ENCODE results near the gene SNRNP48. TPM values are rescaled to one million over a fixed set of nuclear protein-coding genes. Genes with fewer than 3 reads are reported as not detected.

The SNRNP48 gene, protein sequence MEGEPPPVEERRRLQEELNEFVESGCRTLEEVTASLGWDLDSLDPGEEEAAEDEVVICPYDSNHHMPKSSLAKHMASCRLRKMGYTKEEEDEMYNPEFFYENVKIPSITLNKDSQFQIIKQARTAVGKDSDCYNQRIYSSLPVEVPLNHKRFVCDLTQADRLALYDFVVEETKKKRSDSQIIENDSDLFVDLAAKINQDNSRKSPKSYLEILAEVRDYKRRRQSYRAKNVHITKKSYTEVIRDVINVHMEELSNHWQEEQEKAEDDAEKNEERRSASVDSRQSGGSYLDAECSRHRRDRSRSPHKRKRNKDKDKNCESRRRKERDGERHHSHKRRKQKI
- 10 to 100 TPM; 12.3 to 17.0 (median 14.0) TPM for total RNA-seq
- total RNA-seq (2013): 18.7 TPM

- Histone ChIP-seq H3K4me3 (ENCODE audit: low read length) (peak within 1 kb of the TSS; percentile 72), H3K27ac (ENCODE audit: low read length) (peak within 1 kb of the TSS; percentile 19), H3K4me1 (ENCODE audit: control insufficient read depth, insufficient read depth, low read length) (peaks cover 8% of the 10 kb centered on the region), H3K9me3 (ENCODE audit: control insufficient read depth, insufficient read depth, low read length) (no peaks in the 10 kb centered on the region), H3K36me3 (ENCODE audit: control insufficient read depth, insufficient read depth, low read length) (peaks cover 11% of the 10 kb centered on the region), H3K27me3 (ENCODE audit: control insufficient read depth, insufficient read depth, low read length) (no peaks in the 10 kb centered on the region)
- intact Hi-C loops (cut with micrococcal nuclease): loop anchor here (1.0 kb wide), 1 partner anchor 201 kb away; the partner anchor contains the start of genes CAGE1 and RIOK1
- Mint-ChIP-seq H3K36me3 (no peaks in the 10 kb centered on the region), H3K27ac (peak within 1 kb of the TSS; percentile 75 to 97), H3K27me3 (ENCODE audit: low read depth in 2 of 2) (peaks cover under 1% of the 10 kb centered on the region in 2 donors), H3K4me3 (peak within 1 kb of the TSS; percentile 99), H3K4me1 (peaks cover 38 to 41% of the 10 kb centered on the region in 2 donors), H3K9me3 (no peaks in the 10 kb centered on the region)
- peak; percentile 93 to 94 for DNase-seq
- ATAC-seq: peak; percentile 99 to 100 (median 99)
- TF ChIP-seq CTCF (IDR thresholded peaks at IDR 0.05): no peak
- 1% methylated on average over 72 of the region's 72 CpGs for WGBS (ENCODE audit: insufficient coverage)
These were observed at the start of gene SNRNP48 for GRCh38 chr6:7589949-7590917. Gene SNRNP48 (plus strand): TSS chr6:7590198. CDS start chr6:7590258, 60 bp downstream.

- ATAC-seq (no peak), DNase-seq (peak in 1 of 2 donors; percentile 3)
- Mint-ChIP-seq H3K36me3 (no peaks in the 10 kb centered on the region), H3K9me3 (no peaks in the 10 kb centered on the region), H3K4me3 (peak overlapping the region; percentile 67), H3K4me1 (peaks cover 0 to 11% of the 10 kb centered on the region in 2 donors), H3K27me3 (ENCODE audit: low read depth in 2 of 2) (peaks cover 50 to 62% of the 10 kb centered on the region in 2 donors), H3K27ac (no peak overlapping the region)
- no peak overlapping the region for H3K27ac ChIP-seq (ENCODE audit: low read length)
- H3K27me3 ChIP-seq (ENCODE audit: control insufficient read depth, insufficient read depth, low read length): peaks cover 27% of the 10 kb centered on the region
- no peak for TF ChIP-seq CTCF (IDR thresholded peaks at IDR 0.05)
- H3K9me3 ChIP-seq (ENCODE audit: control insufficient read depth, insufficient read depth, low read length): no peaks in the 10 kb centered on the region
- 27% methylated on average over 17 of the region's 17 CpGs for WGBS (ENCODE audit: insufficient coverage)
- H3K4me3 ChIP-seq (ENCODE audit: low read length): no peak overlapping the region
- intact Hi-C loops (cut with micrococcal nuclease): no loop called here
- H3K36me3 ChIP-seq (ENCODE audit: control insufficient read depth, insufficient read depth, low read length): no peaks in the 10 kb centered on the region
- H3K4me1 ChIP-seq (ENCODE audit: control insufficient read depth, insufficient read depth, low read length): peaks cover 15% of the 10 kb centered on the region
These were observed 49.4 kb upstream of the SNRNP48 start for GRCh38 chr6:7540595-7540994.

DNA sequence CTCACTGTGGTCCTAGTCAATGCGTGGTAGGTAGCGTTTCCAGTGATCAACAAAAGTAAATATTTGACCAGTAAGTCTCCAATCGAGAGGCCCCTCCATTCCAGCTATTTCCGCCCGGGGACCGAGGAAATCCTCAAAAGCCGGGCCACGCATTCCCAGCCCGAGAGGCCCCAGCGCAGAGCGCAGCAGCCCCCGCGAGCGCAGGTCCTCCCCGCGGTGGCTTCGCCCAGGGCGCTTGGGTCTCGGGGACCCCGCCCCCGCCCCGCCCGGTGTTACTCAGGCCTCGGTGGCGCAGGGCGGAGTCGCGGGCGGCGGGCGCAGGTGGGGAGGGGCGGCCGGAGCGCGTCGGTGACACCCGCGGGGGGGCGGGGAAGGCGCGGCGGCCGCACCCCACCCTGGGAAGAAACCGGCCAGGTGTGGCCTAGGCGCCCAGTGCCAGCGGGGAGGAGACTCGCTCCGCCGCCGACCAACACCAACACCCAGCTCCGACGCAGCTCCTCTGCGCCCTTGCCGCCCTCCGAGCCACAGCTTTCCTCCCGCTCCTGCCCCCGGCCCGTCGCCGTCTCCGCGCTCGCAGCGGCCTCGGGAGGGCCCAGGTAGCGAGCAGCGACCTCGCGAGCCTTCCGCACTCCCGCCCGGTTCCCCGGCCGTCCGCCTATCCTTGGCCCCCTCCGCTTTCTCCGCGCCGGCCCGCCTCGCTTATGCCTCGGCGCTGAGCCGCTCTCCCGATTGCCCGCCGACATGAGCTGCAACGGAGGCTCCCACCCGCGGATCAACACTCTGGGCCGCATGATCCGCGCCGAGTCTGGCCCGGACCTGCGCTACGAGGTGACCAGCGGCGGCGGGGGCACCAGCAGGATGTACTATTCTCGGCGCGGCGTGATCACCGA is 48.6 kb upstream of the SNRNP48 start, which contains the start of gene DSP:
DSP (plus strand) TSS at position 497 of the 890 bp plus-strand sequence; CDS start at position 742, 245 bp downstream.
- Histone ChIP-seq H3K4me1 (ENCODE audit: control insufficient read depth, insufficient read depth, low read length) (peaks cover 15% of the 10 kb centered on the region), H3K9me3 (ENCODE audit: control insufficient read depth, insufficient read depth, low read length) (no peaks in the 10 kb centered on the region), H3K4me3 (ENCODE audit: low read length) (peak within 1 kb of the TSS; percentile 34), H3K27ac (ENCODE audit: low read length) (no peak within 1 kb of the TSS), H3K36me3 (ENCODE audit: control insufficient read depth, insufficient read depth, low read length) (no peaks in the 10 kb centered on the region), H3K27me3 (ENCODE audit: control insufficient read depth, insufficient read depth, low read length) (peaks cover 25% of the 10 kb centered on the region)
- Mint-ChIP-seq H3K4me3 (peak within 1 kb of the TSS; percentile 81), H3K27ac (no peak within 1 kb of the TSS), H3K27me3 (ENCODE audit: low read depth in 2 of 2) (peaks cover 50 to 63% of the 10 kb centered on the region in 2 donors), H3K9me3 (no peaks in the 10 kb centered on the region), H3K4me1 (peaks cover 0 to 11% of the 10 kb centered on the region in 2 donors), H3K36me3 (no peaks in the 10 kb centered on the region)
- WGBS (ENCODE audit: insufficient coverage): under 1% methylated on average over 105 of the region's 105 CpGs
- ATAC-seq: peak in 1 of 3 donors; percentile 48
- DNase-seq: peak in 1 of 2 donors; percentile 15
- intact Hi-C loops (cut with micrococcal nuclease): no loop called here
- no peak for TF ChIP-seq CTCF (IDR thresholded peaks at IDR 0.05)
